ENCODE results near the gene DYSF.
"Not testable (repeated sequence)": the region's sequence is repeated elsewhere in the genome, so short reads cannot be mapped to it uniquely, and the experiment has no call there.

The DYSF gene

GRCh38 chr2:71473346-71474031 is 20.1 kb downstream of the DYSF start:
- no peak for DNase-seq

DNA sequence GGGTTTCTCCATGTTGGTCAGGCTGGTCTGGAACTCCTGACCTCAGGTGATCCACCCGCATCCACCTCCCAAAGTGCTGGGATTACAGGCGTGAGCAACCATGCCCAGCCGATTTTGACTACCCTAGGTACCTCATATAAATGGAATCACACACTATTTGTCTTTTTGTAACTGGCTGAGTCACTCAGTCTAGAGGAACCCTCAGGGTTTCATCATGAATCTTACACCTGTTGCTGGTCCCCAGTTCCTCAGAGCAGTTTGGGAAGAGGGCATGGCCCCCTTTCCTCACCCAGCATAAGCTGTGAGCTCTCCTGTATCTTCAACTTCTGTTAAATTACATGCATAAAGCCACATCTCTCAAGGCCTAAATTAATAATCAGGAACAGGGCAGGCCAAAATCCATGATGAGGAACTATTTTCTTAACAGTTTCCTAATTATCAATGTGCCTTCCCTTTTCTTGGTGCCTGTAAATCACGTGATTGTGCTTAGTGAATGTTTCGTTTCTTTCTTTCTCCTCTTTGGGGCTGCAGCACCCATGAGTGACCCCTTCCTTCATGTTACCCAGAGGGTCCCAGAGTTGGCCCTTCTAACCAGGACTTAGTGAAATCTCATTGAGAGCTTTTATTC is 20.9 kb downstream of the DYSF start:
- DNase-seq: no peak

DNA sequence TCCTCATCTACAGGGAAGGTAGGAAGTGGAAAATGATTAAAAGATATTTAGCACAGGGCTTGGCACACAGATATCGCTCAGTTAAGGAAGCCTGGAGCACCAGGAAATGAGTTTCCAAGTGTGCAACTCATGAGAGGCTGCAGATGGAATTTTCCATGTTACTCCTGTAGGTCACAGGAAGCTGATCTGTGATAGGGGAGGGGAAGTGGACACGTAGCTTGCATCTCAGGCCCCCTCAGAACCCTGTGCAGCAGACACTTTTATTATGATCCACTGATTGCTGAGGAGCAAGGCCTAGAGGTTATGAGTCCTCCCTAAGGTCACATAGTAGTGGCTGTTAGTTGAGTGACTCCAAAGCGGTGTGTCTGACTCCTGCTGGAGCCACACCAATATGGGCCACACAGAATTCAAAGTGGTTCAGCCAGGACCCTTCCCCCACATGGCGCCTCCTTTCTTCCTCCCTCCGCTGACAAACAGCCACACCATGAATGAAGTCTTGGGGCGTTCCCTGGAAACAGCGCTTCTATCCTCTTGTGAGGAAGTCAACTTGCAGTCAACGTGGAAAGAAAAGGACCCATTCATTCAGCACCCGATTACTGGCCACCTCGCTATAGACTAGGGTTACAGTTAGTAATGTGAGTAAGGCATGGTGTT is 21.5 kb downstream of the DYSF start:
- no peak for DNase-seq

DNA sequence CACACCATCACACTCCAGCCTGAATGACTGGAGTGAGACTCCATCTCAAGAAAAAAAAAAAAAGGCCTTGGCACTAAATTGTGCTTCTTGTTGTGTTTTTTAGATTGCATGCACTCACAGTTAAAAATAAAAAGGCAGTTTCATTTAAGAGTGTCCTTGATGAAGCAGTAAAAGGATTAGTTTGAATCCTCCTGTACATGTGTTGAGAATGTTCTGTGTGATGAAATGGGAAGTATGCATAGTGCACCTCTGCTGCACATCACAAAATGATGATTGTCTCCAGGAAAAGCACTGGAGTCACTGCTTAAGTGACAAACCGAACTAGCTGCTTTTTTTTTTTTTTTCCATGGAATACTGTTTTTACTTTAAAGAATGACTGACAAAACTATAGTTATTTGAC is 23.1 kb downstream of the DYSF start:
- no peak for DNase-seq

DNA sequence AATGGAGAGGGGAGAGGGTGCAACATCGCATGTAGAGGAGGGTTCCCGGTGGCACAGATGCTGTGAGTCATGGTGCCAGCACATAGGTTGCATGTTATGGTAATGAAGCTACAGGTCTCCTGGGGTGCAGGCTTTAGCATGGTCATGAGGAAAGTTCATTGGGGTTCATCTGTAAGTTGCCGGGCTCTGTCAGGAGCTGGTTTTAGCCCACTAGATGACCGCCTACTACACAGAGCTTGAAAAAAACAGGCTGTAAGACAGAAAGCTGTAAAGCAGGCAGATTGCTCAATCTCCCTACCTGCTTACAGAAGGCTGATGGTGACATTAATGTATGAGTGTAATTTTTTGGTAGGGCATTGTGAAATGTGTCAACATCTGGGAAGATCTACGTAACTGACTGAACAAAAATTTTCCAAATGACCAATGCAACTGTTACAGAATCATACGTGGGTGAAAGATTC is 23.9 kb downstream of the DYSF start:
- no peak for DNase-seq

DNA sequence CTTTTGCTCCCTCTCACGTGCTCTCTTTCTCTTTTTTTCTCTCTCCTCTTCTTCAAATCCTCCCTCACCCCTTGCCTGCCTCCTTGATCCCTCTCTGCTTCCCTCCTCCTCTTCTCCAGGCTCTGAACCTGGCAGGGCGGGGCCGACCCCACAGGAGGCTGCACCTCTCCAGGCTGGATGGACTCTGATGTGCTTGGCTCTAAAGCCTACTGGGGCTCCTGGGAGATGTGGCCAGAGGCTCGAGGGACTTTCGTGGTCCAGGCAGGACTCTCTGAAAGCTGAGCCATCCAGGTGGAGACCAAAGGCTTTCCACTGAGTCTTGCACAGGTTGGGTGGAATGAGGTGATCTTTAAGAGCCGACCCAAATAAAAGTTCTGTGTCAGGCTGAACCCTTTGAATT is 25.4 kb downstream of the DYSF start:
- DNase-seq: no peak

- no peak for DNase-seq
Measured at GRCh38 chr2:71479261-71479660, 25.9 kb downstream of the DYSF start.

DNA sequence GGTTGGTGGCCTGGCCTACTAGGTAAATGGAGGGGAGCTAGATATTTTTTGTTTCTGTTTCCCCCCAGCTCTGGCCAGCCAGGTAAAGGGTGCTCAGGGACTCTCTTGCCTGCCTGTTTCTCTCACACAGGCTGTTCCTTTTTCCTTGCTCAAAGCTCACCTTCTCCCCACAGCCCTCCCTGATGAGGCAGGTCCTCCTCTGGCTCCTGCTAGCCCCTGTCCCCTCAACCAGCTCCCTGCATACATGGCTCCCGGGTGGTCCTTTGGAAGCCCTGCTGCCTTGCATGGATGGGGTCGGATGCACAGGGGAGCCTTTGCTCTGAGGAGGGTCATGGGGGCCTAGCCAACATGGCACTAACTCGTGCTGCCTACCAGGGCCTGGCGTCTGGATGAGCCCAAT is 27.8 kb downstream of the DYSF start:
- no peak for DNase-seq

DNA sequence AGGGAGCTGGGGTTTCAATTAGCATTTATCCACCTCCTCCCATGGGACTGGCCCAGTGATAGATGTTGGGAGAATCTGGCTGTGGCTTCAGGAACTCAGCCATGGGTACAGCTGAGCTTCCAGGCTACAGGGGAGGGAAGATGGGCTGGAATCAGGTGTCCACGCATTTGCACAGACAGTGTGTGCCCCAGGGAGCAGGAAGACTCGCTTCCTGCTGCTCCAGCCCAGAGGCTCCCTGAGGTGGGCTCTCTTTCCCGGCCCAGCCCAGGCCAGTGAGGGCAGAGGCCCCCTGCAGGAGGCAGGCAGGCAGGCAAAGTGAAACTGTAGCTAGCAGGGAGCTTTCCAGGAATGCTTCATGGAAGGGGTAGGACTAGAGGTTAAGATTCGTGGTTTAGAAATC is 28.7 kb downstream of the DYSF start:
- DNase-seq: no peak

- no peak for DNase-seq
Measured at GRCh38 chr2:71483246-71483645, 29.9 kb downstream of the DYSF start.

- no peak for DNase-seq
Measured at GRCh38 chr2:71484354-71484753, 31.0 kb downstream of the DYSF start.

DNA sequence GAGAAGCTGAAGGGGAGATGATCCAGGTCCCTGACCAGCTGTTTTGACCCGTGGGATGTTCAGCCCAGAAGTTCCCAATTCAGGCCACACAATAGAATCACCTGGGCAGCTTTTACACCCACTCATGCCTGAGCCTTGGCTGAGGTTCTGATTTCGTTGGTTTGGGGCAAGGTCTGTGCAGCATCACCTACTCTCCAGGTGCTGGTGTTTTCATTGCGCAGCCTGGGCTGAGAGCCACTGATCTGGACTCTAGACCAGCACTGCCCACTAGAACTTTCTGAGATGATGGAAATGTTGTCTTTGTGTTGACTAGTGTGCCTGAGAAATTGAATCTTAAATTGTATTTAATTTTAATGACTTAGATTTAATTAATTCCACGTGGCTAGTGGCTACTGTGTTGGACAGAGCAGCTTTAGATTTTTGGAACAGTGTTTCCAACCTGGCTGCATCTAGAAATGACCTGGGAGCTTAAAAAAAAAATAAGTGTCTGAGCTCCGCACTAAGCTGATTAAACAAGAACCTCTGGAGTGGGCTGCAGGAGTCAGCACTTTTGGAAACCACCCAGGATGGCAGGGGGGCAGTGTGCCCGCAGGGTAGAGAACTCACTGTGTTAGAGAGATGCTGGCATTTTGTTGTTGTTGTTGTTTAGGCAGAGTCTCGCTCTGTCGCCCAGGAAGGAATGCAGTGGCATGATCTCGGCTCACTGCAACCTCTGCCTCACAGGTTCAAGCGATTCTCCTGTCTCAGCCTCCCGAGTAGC is 33.7 kb downstream of the DYSF start:
- DNase-seq: no peak

DNA sequence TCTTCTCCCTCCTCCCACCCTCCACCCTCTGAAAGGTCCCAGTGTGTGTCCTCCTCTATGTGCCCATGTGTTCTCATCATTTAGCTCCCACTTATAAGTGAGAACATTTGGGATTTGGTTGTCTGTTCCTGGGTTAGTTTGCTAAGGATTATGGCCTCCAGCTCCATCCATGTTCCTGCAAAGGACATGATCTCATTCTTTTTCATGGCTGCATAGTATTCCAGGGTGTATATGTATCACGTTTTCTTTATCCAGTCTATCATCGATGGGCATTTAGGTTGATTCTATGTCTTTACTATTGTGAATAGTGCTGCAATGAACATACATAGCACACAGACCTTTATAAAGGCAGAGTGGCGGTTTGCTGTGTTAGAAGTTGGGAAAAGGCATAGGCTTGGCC is 38.2 kb downstream of the DYSF start:
- not testable (repeated sequence) for DNase-seq

DNA sequence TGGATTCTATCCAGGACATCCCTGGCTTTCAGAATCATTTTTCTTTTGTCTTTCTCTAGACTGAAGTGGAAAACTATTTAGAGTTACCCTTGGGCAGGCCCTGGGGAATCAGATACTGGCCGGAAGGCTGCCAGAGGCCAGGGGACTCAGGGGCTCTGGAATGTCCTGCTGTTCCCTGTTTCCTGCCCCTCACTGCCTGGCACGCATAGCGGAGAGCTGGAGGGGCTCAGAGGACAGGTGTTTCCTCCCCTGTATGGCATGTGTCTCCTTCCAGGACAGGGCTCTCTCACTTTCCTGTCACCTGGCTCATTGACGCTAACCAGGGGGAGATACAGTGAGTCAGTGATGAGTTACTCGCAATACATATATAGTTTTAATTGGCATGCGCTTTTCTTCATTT is 38.8 kb downstream of the DYSF start:
- no peak for DNase-seq

DNA sequence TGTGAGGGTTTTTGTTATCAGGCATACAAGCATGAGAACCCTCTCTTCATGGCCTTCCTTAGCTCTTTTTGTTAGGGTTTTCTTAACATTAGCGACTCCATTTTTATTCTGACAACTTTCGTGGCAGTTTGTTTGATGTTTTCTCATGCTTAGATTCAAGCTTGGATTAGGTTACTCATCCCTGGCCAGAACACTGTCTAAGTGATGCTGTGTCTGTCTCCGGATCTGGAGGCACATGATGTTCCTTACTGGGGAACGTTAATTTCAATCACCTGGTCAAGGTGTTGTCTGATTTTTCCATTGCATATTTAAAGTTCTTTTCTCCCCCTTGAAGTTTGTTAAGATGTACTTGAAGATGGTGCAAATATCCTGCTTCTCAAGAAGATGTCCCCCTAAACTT is 40.7 kb downstream of the DYSF start:
- DNase-seq: no peak

DNA sequence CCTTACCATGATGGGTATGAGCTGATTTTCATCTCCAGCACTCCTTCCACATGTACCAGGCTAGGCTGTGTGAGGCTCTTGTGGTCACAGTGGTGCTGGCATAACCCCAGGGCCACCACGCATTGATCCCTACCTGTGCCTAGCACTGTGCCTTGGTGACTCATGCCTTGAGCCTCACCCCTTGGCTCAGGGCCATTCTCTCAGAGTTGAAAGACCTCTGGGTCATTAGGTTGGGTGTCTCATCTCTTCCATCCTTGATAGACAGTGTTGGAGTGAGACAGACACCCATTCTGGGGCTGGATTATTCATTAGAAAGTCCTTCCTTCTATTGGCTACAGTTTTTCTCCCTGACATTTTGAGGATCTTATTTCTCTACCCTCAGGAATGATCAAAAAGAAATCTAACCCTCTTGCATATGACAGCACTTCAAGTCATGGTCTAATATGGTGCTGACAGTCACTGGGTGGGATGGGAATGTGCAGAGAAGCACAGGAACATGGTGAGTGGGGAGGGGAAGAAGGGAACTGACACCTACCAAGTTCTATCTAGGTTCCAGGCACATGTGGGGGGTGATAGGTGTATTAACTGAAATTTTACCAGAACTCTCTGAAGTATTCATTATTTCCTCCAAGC is 41.3 kb downstream of the DYSF start:
- DNase-seq: no peak

DNA sequence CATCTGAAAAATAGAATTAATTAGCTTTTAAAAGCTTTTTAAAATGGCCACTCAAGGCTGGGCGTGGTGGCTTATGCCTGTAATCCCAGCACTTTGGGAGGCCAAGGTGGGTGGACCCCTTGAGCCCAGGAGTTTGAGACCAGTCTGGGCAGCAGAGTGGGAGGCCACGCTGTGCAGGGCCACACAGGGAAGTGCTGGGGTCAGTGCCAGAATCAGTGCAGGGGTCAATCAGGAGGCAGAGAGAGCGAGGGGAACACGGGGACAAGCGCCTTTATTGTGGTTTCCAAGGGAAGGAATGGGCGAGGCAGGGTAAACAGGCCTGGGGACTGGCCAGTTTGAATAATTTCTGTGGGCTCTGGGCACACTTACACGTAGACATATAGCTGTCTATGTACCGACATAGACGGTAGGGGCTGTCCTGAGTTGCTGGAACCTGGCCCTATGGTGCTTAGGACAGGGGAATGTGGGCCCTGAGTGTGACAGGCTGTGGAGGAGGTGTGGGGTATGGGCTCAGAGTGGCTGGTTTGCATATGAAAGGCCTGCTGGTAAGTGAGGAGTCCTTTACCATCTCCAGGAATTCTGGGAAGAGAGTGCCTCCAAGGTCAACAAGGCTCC is 42.9 kb downstream of the DYSF start:
- DNase-seq: no peak

GRCh38 chr2:71498261-71498701 is 44.9 kb downstream of the DYSF start:
- DNase-seq: no peak

DNA sequence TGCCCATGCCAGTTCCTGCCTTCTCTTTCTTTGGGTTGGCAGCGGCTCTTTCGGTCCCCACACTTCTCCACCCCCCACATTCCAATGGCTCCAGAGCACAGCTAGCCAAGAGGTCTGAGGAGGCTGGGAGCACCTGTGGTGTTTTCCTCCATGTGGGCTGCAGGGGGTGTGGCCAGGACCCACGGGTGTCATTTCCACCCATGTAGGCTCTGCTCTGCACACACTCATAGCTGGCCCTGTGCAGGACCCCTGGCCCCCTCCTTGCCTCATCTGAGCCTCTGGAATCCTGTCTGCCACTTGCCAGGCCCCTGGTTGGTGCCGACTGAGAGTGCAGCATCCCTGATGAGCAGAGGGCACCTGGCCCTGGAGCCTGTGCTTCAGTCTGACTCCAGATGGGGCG is 46.3 kb downstream of the DYSF start:
- no peak for DNase-seq

GRCh38 chr2:71500426-71501079 is 47.2 kb downstream of the DYSF start:
- no peak for DNase-seq

DNA sequence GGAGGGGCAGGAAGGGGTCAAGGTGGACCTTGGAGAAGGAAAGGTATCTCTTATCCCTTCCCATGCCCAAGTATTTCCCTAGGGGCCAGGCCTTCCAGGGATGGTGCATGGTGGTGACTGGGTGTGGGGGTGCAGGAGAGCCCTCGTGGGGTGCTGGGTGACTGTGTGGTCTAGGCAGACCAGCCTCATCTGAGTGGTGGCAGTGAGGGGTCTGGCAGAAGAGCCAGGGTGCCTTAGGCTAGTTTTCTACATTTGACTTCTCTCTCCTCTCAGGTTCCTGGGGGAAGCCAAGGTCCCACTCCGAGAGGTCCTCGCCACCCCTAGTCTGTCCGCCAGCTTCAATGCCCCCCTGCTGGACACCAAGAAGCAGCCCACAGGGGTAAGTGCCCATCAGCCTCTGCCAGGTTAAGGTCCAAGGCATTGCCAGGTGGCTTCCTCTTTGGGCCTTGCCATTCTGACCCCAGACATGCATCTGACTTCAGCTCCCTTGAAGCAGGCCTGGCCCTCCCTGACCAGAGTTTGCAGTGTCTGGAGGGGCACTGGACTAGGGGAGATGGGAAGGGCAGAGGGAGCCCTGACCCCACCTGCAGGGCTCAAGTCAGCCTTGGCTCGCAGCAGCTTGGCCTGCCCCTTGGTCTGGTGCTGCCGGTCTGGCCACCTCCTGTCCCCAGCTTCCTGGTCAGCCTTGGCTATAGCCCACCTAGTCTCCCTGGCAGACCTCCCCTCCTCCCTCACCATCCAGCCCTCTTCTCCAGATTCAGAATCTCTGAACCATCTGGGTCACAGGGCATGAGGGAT is 49.8 kb downstream of the DYSF start:
- DNase-seq: no peak

All from NCI-H446 (cell line).